PC-3 (cell line): Measurements from ENCODE around the gene MLXIPL. TPM values are rescaled to one million over a fixed set of nuclear protein-coding genes. Genes with fewer than 3 reads are reported as not detected.
"Not testable (repeated sequence)": the region's sequence is repeated elsewhere in the genome, so short reads cannot be mapped to it uniquely, and the experiment has no call there.

Experiments
- ATAC-seq: fragments of 200-7000 bp; cut with Tn5 transposase; 2 replicates; pipeline ENCODE4 v1.9.1; 2020; ENCODE audit warnings: mild to moderate bottlenecking, moderate library complexity
- BruUV-seq: library from RNA; stranded (reverse); fragments of 400-500 nt; replicated peaks from 2 replicates; lab custom pipeline; 2021; lab: Mats Ljungman, UMichigan
- CTCF ChIA-PET: fragments of 300-600 bp; sonication (Branson Sonifier 250); formaldehyde crosslinking; loops from one replicate; lab custom pipeline; 2022; ENCODE audit warnings: antibody characterized with exemption; lab: Charles Lee
- POLR2A ChIA-PET: fragments of 300-600 bp; sonication (Branson Sonifier 250); formaldehyde crosslinking; loops from one replicate; lab custom pipeline; 2022; ENCODE audit warnings: antibody characterized with exemption; ENCODE audit not compliant: unreplicated experiment; lab: Charles Lee
- DNase-seq: peaks from one replicate; pipeline ENCODE4 v3.0.0-alpha.2; 2015
- H2AFZ ChIP-seq: fragments of 300-600 bp; sonication (generic); 2 replicates; pipeline ENCODE4 v1.6.0; 2016; ENCODE audit warnings: antibody characterized with exemption, low read length
- H3F3A ChIP-seq: fragments of 300-600 bp; sonication (generic); one replicate; pipeline ENCODE4 v1.6.0; 2017; ENCODE audit warnings: antibody characterized with exemption, low read length, control low read depth, mild to moderate bottlenecking; ENCODE audit not compliant: unreplicated experiment
- H3K27ac ChIP-seq: fragments of 300-600 bp; sonication (generic); 2 replicates; pipeline ENCODE4 v1.5.1; 2016; ENCODE audit warnings: mild to moderate bottlenecking, low read length
- H3K27me3 ChIP-seq: fragments of 300-600 bp; sonication (generic); 2 replicates; pipeline ENCODE4 v1.6.1; 2016; ENCODE audit warnings: low read length, mixed read lengths
- H3K36me3 ChIP-seq: fragments of 300-600 bp; sonication (generic); 2 replicates; pipeline ENCODE4 v1.6.1; 2016; ENCODE audit warnings: low read depth, mixed run types, low read length, mixed read lengths
- H3K4me1 ChIP-seq: fragments of 300-600 bp; sonication (generic); 2 replicates; pipeline ENCODE4 v1.5.1; 2016; ENCODE audit warnings: low read length; ENCODE audit not compliant: insufficient read depth
- H3K4me2 ChIP-seq: fragments of 300-600 bp; sonication (generic); 2 replicates; pipeline ENCODE4 v1.6.0; 2016; ENCODE audit warnings: low read length
- H3K4me3 ChIP-seq: fragments of 300-600 bp; sonication (generic); 2 replicates; pipeline ENCODE4 v1.5.1; 2016; ENCODE audit warnings: mild to moderate bottlenecking, low read length, mixed read lengths
- H3K79me2 ChIP-seq: fragments of 300-600 bp; sonication (generic); 2 replicates; pipeline ENCODE4 v1.6.1; 2017; ENCODE audit warnings: low read length, mixed read lengths
- H3K9ac ChIP-seq: fragments of 300-600 bp; sonication (generic); 2 replicates; pipeline ENCODE4 v1.6.0; 2016; ENCODE audit warnings: mild to moderate bottlenecking, low read length
- H3K9me2 ChIP-seq: fragments of 300-600 bp; sonication (generic); replicated peaks from 2 replicates; pipeline ENCODE4 v1.6.1; 2016; ENCODE audit warnings: mixed run types, low read length, mixed read lengths
- H3K9me3 ChIP-seq: fragments of 300-600 bp; sonication (generic); 2 replicates; pipeline ENCODE4 v1.6.1; 2016; ENCODE audit warnings: low read length, mixed read lengths
- H4K20me1 ChIP-seq: fragments of 300-600 bp; sonication (generic); 2 replicates; pipeline ENCODE4 v1.6.1; 2016; ENCODE audit warnings: low read length, mixed read lengths
- CTCF ChIP-seq: fragments of 300-600 bp; sonication (generic); conservative IDR thresholded peaks from 2 replicates; pipeline ENCODE4 v1.5.1; 2017; ENCODE audit warnings: antibody characterized with exemption, low read depth, mild to moderate bottlenecking, low read length
- EZH2 ChIP-seq: fragments of 300-600 bp; sonication (generic); IDR thresholded peaks from one replicate; pipeline ENCODE4 v1.6.1; 2017; ENCODE audit warnings: antibody characterized with exemption, mild to moderate bottlenecking, low read length; ENCODE audit not compliant: unreplicated experiment
- EZH2phosphoT487 ChIP-seq: fragments of 300-600 bp; sonication (generic); IDR thresholded peaks from 2 replicates; pipeline ENCODE4 v1.6.1; 2018; ENCODE audit warnings: mild to moderate bottlenecking, antibody characterized with exemption, low read length, borderline replicate concordance
- intact Hi-C: fragments of 100-400 bp; cut with micrococcal nuclease; formaldehyde crosslinking; loops from 2 replicates; pipeline ENCODE4 v1.9.0; 2023
- total RNA-seq: library from RNA; depleted of rRNA; stranded (reverse); fragments of >200 nt; gene quantifications from 2 replicates; pipeline ENCODE4 v1.2.3, GENCODE V29; 2014

The MLXIPL gene
- total RNA-seq, 1 experiment from 2014 or later, result 4.7 TPM

GRCh38 chr7:73667344-73668102 is 43.2 kb upstream of the MLXIPL start, which contains the start of gene VPS37D:
VPS37D (plus strand) TSS chr7:73667831; CDS start chr7:73667959, 128 bp downstream.
- no TSS peak for BruUV-seq
- peak; percentile 84 for ATAC-seq
- H3K9ac ChIP-seq, result peak within 1 kb of the TSS; percentile 60

DNA sequence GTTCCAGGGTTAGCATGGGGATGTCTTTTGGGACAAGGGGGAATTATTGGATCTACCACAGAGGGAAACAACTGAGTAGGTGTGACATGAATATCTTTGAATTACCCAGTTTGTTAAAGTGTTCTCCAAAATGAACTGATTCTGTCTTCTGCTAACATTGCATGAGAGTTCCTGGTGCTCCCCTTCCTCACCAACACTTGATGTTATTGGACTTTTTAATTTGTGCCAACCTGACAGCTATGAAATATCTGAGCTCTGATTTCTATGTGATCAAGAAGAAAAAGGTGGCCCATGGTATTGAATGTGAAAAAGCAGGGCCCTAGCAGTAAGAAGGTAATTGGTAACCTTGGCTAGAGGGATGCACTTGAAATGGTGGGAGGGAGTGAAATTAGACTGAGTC is 38.7 kb upstream of the MLXIPL start:
- Histone ChIP-seq H3F3A (no peaks in the 10 kb centered on the region), H3K27ac (no peak overlapping the region), H3K36me3 (no peaks in the 10 kb centered on the region), H4K20me1 (no peaks in the 10 kb centered on the region), H3K4me2 (no peak overlapping the region), H3K9me3 (no peaks in the 10 kb centered on the region), H2AFZ (no peak overlapping the region), H3K9ac (no peak overlapping the region), H3K27me3 (no peaks in the 10 kb centered on the region), H3K4me1 (peaks cover 4% of the 10 kb centered on the region; the same call in 1 of the 2 replicates), H3K79me2 (no peaks in the 10 kb centered on the region), H3K4me3 (no peak overlapping the region), H3K9me2 (no peaks in the 10 kb centered on the region)
- BruUV-seq, result no TSS peak
- intact Hi-C loops, result no loop called here
- ChIA-PET CTCF (no interaction called here), POLR2A (no interaction called here)
- TF ChIP-seq CTCF, result no peak
- TF ChIP-seq EZH2, result no peak
- TF ChIP-seq EZH2phosphoT487, result no peak
- no peak for ATAC-seq
- no peak for DNase-seq

More at GRCh38 chr7:73667344-73668102, 43.2 kb upstream of the MLXIPL start, which contains the start of gene VPS37D:
- Histone ChIP-seq H3K36me3 (no peaks in the 10 kb centered on the region; the same call in 1 of the 2 replicates), H3K4me2 (peak within 1 kb of the TSS; percentile 81), H4K20me1 (no peaks in the 10 kb centered on the region), H3F3A (no peaks in the 10 kb centered on the region), H3K27me3 (no peaks in the 10 kb centered on the region), H2AFZ (peak within 1 kb of the TSS; percentile 64), H3K4me1 (peaks cover 4% of the 10 kb centered on the region; the same call in 1 of the 2 replicates), H3K79me2 (no peaks in the 10 kb centered on the region), H3K27ac (no peak within 1 kb of the TSS), H3K4me3 (peak within 1 kb of the TSS; percentile 77), H3K9me2 (no peaks in the 10 kb centered on the region), H3K9me3 (no peaks in the 10 kb centered on the region)
- ChIA-PET CTCF (interaction anchor here (0.6 to 1.3 kb wide), 6 partner anchors 8 to 71 kb away, joined by 3 to 6 read pairs (median 4); partner anchors contain the start of gene ABHD11), POLR2A (no interaction called here)
- peak; percentile 89 for DNase-seq
- peak; percentile 53 for TF ChIP-seq CTCF
- no peak for TF ChIP-seq EZH2phosphoT487
- no peak for TF ChIP-seq EZH2
- intact Hi-C loops, result loop anchor here (1.0 to 5.0 kb wide), 3 partner anchors 38 to 61 kb away; partner anchors contain the start of gene STX1A

DNA sequence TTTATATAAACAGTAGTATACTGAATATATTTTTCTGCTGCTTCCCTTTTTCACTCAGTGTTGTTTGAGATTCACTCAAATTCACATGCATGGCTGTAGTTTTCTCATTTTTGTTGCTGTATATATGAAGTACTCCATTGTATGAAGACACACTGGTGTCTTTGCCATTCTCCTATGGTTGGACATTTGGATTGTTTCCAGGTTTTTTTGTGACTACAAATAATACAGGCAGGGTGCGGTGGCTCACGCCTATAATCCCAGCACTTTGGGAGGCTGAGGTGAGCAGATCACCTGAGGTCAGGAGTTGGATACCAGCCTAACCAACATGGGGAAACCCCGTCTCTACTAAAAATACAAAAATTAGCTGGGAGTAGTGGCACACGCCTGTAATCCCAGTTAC is 36.3 kb upstream of the MLXIPL start:
- peak; percentile 26 for DNase-seq
- H3K9ac ChIP-seq, H2AFZ ChIP-seq, H3K79me2 ChIP-seq, POLR2A ChIA-PET, H3K9me3 ChIP-seq, H3K4me1 ChIP-seq, H3K27ac ChIP-seq, H3K4me3 ChIP-seq, H3K9me2 ChIP-seq, H3K4me2 ChIP-seq, H3K27me3 ChIP-seq, ATAC-seq, H4K20me1 ChIP-seq, intact Hi-C loops, BruUV-seq, H3F3A ChIP-seq, H3K36me3 ChIP-seq, CTCF ChIA-PET: not testable (repeated sequence)
